ENCODE results near the gene HELZ.

HELZ gene

DNA sequence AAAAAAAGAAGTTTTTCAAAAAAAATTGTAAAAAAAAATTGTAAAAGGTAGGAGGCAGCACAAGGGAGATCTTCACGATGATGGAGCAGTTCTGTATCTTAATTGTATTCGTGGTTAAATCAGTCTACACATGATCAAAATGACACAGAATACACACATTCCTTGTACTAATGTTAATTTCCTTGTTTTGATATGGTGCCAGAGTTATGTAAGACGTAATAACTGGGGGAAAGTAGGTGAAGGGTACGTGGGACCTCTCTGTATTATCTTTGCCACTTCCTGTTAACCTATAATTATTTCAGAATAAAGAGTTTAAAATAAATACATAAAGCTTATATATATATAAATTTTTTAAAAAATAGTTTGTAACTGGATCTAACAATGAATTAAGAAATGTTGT is 36.8 kb downstream of the HELZ start:
- H2BK5ac ChIP-seq (ENCODE audit: low read depth, low read length, poor library complexity): no peak overlapping the region
- H2AK5ac ChIP-seq (ENCODE audit: low read length): no peak overlapping the region
- H3K9me3 ChIP-seq (ENCODE audit: insufficient read depth, low read depth, low read length): no peaks in the 10 kb centered on the region
- DNase-seq: no peak
- H2BK12ac ChIP-seq (ENCODE audit: low read length): no peak overlapping the region
- H3K9ac ChIP-seq (ENCODE audit: low read length): no peak overlapping the region
- H3K18ac ChIP-seq (ENCODE audit: low read length): no peak overlapping the region
- H3K4me1 ChIP-seq (ENCODE audit: control insufficient read depth in 1 of 2, insufficient read depth in 2 of 2, low read length in 2 of 2): no peaks in the 10 kb centered on the region
- no peaks in the 10 kb centered on the region for H3K79me1 ChIP-seq (ENCODE audit: low read length)
- no peak overlapping the region for H3K4me3 ChIP-seq (ENCODE audit: low read depth, low read length)
- H3K4ac ChIP-seq (ENCODE audit: low read depth, low read length): no peak overlapping the region
- no peak overlapping the region for H4K91ac ChIP-seq (ENCODE audit: low read depth, low read length)
- no peaks in the 10 kb centered on the region for H3K79me2 ChIP-seq (ENCODE audit: control insufficient read depth, insufficient read depth, low read length, poor library complexity)
- no peaks in the 10 kb centered on the region for H3K36me3 ChIP-seq (ENCODE audit: control insufficient read depth in 1 of 2, insufficient read depth in 2 of 2, low read length in 2 of 2)
- no peak overlapping the region for H2AFZ ChIP-seq (ENCODE audit: insufficient read depth, low read length, poor library complexity)
- H2BK120ac ChIP-seq (ENCODE audit: insufficient read depth, low read length, poor library complexity): no peak overlapping the region
- H4K8ac ChIP-seq (ENCODE audit: low read depth, low read length): no peak overlapping the region
- H4K12ac ChIP-seq (ENCODE audit: low read depth, low read length): no peak overlapping the region
- H3K23ac ChIP-seq (ENCODE audit: low read length): no peak overlapping the region
- no peak overlapping the region for H3K14ac ChIP-seq (ENCODE audit: low read length)
- no peak overlapping the region for H3K27ac ChIP-seq (ENCODE audit: low read depth, low read length)
- WGBS (ENCODE audit: extremely low coverage, insufficient coverage, insufficient read length): no CpG with 5 or more reads among the region's 4 CpGs
- H3K27me3 ChIP-seq (ENCODE audit: insufficient read depth, low read length): no peaks in the 10 kb centered on the region
- H3K4me2 ChIP-seq (ENCODE audit: low read length): no peak overlapping the region

- Histone ChIP-seq H3K9ac (ENCODE audit: low read length) (no peak overlapping the region), H2BK12ac (ENCODE audit: low read length) (no peak overlapping the region), H3K23ac (ENCODE audit: low read length) (no peak overlapping the region), H3K14ac (ENCODE audit: low read length) (no peak overlapping the region), H4K8ac (ENCODE audit: low read depth, low read length) (no peak overlapping the region), H4K12ac (ENCODE audit: low read depth, low read length) (no peak overlapping the region), H3K4me3 (ENCODE audit: low read depth, low read length) (no peak overlapping the region), H2BK120ac (ENCODE audit: insufficient read depth, low read length, poor library complexity) (no peak overlapping the region), H2AK5ac (ENCODE audit: low read length) (no peak overlapping the region), H3K4me2 (ENCODE audit: low read length) (no peak overlapping the region), H2BK5ac (ENCODE audit: low read depth, low read length, poor library complexity) (no peak overlapping the region), H3K79me1 (ENCODE audit: low read length) (no peaks in the 10 kb centered on the region), H3K4ac (ENCODE audit: low read depth, low read length) (no peak overlapping the region), H3K36me3 (ENCODE audit: control insufficient read depth in 1 of 2, insufficient read depth in 2 of 2, low read length in 2 of 2) (peaks cover 9 to 10% of the 10 kb centered on the region in 2 experiments), H3K18ac (ENCODE audit: low read length) (no peak overlapping the region), H4K91ac (ENCODE audit: low read depth, low read length) (no peak overlapping the region), H3K27ac (ENCODE audit: low read depth, low read length) (no peak overlapping the region), H3K4me1 (ENCODE audit: control insufficient read depth in 1 of 2, insufficient read depth in 2 of 2, low read length in 2 of 2) (no peaks in the 10 kb centered on the region), H3K9me3 (ENCODE audit: insufficient read depth, low read depth, low read length) (no peaks in the 10 kb centered on the region), H3K27me3 (ENCODE audit: insufficient read depth, low read length) (no peaks in the 10 kb centered on the region), H3K79me2 (ENCODE audit: control insufficient read depth, insufficient read depth, low read length, poor library complexity) (no peaks in the 10 kb centered on the region), H2AFZ (ENCODE audit: insufficient read depth, low read length, poor library complexity) (no peak overlapping the region)
- DNase-seq: no peak
These were observed 41.2 kb downstream of the HELZ start for GRCh38 chr17:67203818-67204217.

- Histone ChIP-seq H3K27ac (ENCODE audit: low read depth, low read length) (no peak overlapping the region), H3K4me2 (ENCODE audit: low read length) (no peak overlapping the region), H2BK12ac (ENCODE audit: low read length) (no peak overlapping the region), H2BK120ac (ENCODE audit: insufficient read depth, low read length, poor library complexity) (no peak overlapping the region), H3K36me3 (ENCODE audit: control insufficient read depth in 1 of 2, insufficient read depth in 2 of 2, low read length in 2 of 2) (peaks cover 10% of the 10 kb centered on the region in 2 experiments), H2AFZ (ENCODE audit: insufficient read depth, low read length, poor library complexity) (no peak overlapping the region), H4K91ac (ENCODE audit: low read depth, low read length) (no peak overlapping the region), H4K12ac (ENCODE audit: low read depth, low read length) (no peak overlapping the region), H3K4me3 (ENCODE audit: low read depth, low read length) (no peak overlapping the region), H3K9me3 (ENCODE audit: insufficient read depth, low read depth, low read length) (no peaks in the 10 kb centered on the region), H3K4ac (ENCODE audit: low read depth, low read length) (no peak overlapping the region), H3K9ac (ENCODE audit: low read length) (no peak overlapping the region), H3K27me3 (ENCODE audit: insufficient read depth, low read length) (no peaks in the 10 kb centered on the region), H2BK5ac (ENCODE audit: low read depth, low read length, poor library complexity) (no peak overlapping the region), H3K4me1 (ENCODE audit: control insufficient read depth in 1 of 2, insufficient read depth in 2 of 2, low read length in 2 of 2) (no peaks in the 10 kb centered on the region), H3K79me1 (ENCODE audit: low read length) (no peaks in the 10 kb centered on the region), H3K18ac (ENCODE audit: low read length) (no peak overlapping the region), H4K8ac (ENCODE audit: low read depth, low read length) (no peak overlapping the region), H3K79me2 (ENCODE audit: control insufficient read depth, insufficient read depth, low read length, poor library complexity) (no peaks in the 10 kb centered on the region), H2AK5ac (ENCODE audit: low read length) (no peak overlapping the region), H3K23ac (ENCODE audit: low read length) (no peak overlapping the region), H3K14ac (ENCODE audit: low read length) (no peak overlapping the region)
- no CpG with 5 or more reads among the region's 1 CpG for WGBS (ENCODE audit: extremely low coverage, insufficient coverage, insufficient read length)
- no peak for DNase-seq
These were observed 42.5 kb downstream of the HELZ start for GRCh38 chr17:67202503-67202902.

- Histone ChIP-seq H3K18ac (ENCODE audit: low read length) (no peak overlapping the region), H2BK5ac (ENCODE audit: low read depth, low read length, poor library complexity) (no peak overlapping the region), H2BK120ac (ENCODE audit: insufficient read depth, low read length, poor library complexity) (no peak overlapping the region), H3K9me3 (ENCODE audit: insufficient read depth, low read depth, low read length) (no peaks in the 10 kb centered on the region), H3K79me1 (ENCODE audit: low read length) (no peaks in the 10 kb centered on the region), H3K79me2 (ENCODE audit: control insufficient read depth, insufficient read depth, low read length, poor library complexity) (no peaks in the 10 kb centered on the region), H3K4me1 (ENCODE audit: control insufficient read depth in 1 of 2, insufficient read depth in 2 of 2, low read length in 2 of 2) (no peaks in the 10 kb centered on the region), H2AFZ (ENCODE audit: insufficient read depth, low read length, poor library complexity) (no peak overlapping the region), H3K27ac (ENCODE audit: low read depth, low read length) (no peak overlapping the region), H3K27me3 (ENCODE audit: insufficient read depth, low read length) (no peaks in the 10 kb centered on the region), H3K9ac (ENCODE audit: low read length) (no peak overlapping the region), H2BK12ac (ENCODE audit: low read length) (no peak overlapping the region), H3K23ac (ENCODE audit: low read length) (no peak overlapping the region), H4K8ac (ENCODE audit: low read depth, low read length) (no peak overlapping the region), H3K4me3 (ENCODE audit: low read depth, low read length) (no peak overlapping the region), H3K36me3 (ENCODE audit: control insufficient read depth in 1 of 2, insufficient read depth in 2 of 2, low read length in 2 of 2) (peaks cover 12% of the 10 kb centered on the region in 2 experiments), H4K91ac (ENCODE audit: low read depth, low read length) (no peak overlapping the region), H3K4me2 (ENCODE audit: low read length) (no peak overlapping the region), H2AK5ac (ENCODE audit: low read length) (no peak overlapping the region), H4K12ac (ENCODE audit: low read depth, low read length) (no peak overlapping the region), H3K4ac (ENCODE audit: low read depth, low read length) (no peak overlapping the region), H3K14ac (ENCODE audit: low read length) (no peak overlapping the region)
- no CpG with 5 or more reads among the region's 4 CpGs for WGBS (ENCODE audit: extremely low coverage, insufficient coverage, insufficient read length)
- DNase-seq: peak in 1 of 2 donors; percentile 59
These were observed 44.2 kb downstream of the HELZ start for GRCh38 chr17:67200727-67201301.
